GM19455 (cell line): ENCODE data around the gene USP24.
"Not testable (repeated sequence)": the region's sequence is repeated elsewhere in the genome, so short reads cannot be mapped to it uniquely, and the experiment has no call there.

Experiments
- ATAC-seq: cut with Tn5 transposase; IDR thresholded peaks from one replicate; pipeline ENCODE4 v1.9.1; 2021; ENCODE audit not compliant: unreplicated experiment

USP24 gene

DNA sequence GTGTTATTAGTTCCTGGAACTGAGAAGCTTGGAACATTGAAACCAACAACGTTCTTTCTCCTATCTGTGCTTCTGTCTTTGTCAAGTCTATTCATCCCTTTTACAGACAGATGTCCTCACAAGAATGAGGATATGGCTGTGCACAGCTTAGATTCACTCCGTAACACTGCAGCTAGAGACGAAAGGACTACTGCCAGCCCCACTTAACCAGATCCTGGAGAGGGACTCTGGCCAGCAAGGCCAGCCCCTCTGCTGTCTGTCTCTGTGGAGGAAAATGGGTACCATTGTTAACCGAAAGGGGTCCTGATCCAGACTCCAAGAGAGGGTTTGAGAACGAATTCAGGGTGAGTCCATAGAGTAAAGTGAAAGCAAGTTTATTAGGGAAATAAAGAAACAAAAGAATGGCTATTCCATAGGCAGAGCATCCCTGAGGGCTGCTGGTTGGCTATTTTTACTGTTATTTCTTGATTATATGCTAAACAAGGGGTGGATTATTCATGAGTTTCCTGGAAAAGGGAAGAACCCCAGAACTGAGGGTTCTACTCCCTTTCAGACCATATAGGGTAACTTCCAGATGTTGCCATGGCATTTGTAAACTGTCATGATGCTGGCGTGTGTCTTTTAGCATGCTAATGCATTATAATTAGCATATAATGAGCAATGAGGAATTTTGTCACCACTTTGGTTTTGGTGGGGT lies 17.4 kb upstream of the USP24 start:
- ATAC-seq: no peak

GRCh38 chr1:55231745-55232144 lies 16.6 kb upstream of the USP24 start:
- ATAC-seq: no peak

GRCh38 chr1:55230659-55231058 lies 15.5 kb upstream of the USP24 start:
- no peak for ATAC-seq

- ATAC-seq: not testable (repeated sequence)
Measured at GRCh38 chr1:55229726-55230125, 14.6 kb upstream of the USP24 start.

DNA sequence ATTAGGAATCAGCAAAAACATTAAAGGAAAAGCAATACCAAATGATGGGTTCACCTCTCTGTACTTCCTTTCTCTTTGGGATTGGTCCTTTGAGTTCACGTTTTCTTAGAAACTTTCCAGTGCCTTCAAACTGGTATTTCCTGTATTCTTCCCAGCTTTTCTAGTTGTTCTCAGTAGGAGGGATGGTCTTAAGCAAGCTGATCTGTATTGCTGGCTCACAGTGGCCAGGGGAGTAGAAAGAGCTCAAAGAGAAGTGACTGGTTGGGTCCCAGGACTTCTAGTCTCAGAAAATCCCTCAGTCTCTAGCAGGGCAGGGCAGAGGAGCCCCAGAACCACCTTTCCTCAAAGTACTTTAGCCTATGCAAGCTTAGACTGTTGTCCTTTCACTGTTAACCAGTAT lies 10.1 kb upstream of the USP24 start:
- ATAC-seq: no peak

DNA sequence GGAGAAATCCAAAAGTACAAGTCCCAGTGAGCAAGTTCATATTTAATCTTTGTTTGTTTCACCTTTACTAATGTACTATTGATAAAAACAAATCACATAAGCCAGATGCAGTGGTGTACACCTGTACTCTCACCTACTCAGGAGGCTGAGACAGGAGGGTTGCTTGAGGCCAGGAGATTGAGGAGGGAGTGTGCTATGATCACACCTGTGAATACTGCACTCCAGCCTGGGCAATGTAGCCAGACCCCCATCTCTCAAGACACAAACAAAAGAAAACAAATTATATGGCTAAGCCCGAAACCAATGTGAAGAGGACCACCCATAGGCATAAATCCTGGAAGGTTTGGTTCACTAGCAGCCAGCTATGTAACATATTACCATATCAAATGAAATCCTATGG lies 9.6 kb upstream of the USP24 start:
- ATAC-seq: no peak

DNA sequence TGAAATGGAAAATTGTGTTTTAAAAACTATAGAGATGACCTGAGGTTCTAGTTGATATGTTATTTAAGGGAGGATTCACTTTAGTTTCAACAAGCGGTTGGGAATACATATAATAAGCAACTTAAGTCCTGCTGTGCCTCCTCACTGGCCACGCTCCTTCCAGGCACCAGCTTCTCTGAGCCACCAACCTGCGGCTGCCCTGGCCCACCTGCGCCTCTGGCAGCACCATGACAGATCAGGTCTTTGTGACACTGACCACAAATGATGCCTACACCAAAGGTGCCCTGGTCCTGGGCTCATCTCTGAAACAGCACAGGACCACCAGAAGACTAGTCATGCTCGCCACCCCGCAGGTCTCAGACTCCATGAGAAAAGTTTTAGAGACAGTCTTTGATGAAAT lies 7.0 kb upstream of the USP24 start:
- no peak for ATAC-seq

DNA sequence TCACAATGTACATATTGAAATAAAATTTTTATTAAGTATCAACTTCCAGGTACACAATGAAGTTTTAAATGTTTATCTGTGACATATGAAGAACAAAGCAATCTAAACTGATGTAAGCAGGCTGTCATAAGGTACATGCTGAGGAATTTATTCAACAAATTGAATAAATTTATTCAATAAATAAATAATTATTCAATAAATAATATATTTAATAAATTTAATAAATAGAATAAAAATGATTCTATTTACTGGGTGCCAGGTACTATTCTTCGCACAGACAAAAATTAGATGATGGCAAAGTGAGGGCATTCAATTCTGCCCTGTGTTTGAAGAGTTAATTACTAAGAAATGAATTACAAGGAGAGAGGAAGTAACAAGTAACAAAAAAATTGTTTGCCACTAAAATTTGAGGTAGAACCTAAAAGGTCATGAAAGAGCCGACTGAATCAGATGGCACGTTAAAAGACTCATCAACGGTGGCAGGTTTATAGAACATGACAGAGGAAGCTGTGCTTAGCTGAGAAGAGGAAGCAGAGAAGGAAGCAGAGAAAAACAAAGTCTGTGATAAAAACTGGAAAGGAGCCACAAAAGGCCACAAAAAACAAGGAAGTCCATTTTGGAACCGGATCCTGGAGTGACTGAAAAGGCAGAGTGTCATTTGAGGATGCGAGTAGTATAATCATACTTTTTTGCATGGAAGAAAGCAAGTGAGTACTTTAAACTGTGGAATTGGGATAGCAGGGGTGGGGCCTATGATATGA lies 2.2 kb upstream of the USP24 start:
- ATAC-seq: no peak

DNA sequence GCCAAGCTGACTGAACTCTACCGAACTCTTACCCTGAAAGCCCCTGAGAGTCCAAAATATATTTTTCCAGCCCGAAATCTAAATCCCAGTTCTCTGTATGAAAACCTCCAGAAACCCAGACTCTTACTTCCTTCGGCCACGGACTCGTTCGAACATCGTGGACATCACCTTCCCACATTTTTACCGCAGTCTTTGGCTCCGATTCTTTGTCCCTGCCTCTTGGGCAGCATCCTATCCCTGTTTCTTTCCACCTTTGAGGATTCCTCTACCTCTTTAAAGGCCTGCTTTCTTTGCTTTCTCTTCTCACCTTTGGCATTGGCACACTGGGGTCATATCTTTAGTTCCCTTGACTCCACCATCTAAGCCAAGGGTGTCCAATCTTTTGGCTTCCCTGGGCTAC lies 932 bp upstream of the USP24 start:
- ATAC-seq: no peak

DNA sequence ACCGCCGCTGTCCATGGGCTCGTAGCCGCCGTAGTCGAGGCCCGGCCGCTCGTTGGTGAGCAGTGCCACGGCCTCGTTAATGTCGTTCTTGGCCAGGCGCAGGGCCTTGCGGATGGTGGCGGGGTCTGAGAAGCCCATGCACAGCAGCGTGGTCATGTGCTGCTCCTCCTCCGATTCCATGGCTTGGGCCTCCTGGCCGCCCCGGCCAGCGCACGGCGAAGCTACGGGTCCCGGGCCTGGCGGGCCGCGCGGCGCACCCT lies 300 bp downstream of the USP24 start:
- peak; percentile 28 for ATAC-seq

DNA sequence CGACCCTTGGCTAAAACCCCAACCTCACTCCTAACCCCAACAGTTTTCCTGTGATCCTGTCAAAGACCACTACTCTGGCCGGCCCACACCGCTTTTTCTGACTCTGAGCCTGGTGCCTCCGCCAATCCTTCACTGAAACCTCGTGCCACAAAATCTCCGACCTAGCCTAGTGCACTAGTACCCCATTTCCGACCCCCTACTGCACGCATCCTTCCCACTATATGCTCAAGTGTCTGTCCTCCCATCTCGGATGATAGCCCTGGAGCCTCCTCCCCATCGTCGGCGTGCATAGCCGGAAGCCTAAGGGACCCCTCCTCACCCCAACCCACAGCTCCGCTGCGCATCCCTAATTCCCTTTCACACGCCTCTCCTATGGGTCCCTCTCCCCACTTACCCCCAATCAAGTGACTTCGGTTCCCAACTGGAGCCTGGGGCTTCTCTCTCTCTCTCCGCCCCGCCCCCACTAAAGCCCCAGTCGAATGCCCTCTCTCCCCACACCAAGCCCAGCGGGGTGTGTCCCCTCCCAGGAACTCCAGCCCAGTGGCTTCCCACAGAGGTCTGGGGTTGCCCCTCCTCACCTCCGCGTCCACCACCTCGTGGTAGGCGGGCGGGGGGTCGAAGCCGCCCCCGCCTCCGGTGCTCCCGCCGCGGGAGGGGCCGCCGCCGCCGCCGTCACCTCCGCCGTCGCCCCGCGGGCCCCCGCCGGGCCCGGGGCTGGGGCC lies 791 bp downstream of the USP24 start:
- peak; percentile 19 for ATAC-seq

DNA sequence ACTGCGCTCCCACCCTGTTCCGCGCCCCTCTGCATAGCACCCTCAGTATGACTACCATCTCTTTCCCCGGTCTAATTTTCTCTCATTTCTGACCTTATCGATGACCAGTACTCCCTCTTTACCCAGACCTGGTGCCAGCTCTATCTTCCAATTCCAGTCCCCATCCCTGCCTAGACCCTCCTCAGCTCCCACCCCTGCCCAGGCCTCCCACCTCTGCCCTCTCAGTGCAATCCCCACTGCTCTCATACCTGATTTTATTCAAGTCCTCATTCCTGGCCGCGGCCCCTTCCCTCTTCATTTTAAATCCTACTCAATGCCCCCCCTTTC lies 1.3 kb downstream of the USP24 start:
- no peak for ATAC-seq

GRCh38 chr1:55213151-55213884 lies 1.8 kb downstream of the USP24 start:
- no peak for ATAC-seq

DNA sequence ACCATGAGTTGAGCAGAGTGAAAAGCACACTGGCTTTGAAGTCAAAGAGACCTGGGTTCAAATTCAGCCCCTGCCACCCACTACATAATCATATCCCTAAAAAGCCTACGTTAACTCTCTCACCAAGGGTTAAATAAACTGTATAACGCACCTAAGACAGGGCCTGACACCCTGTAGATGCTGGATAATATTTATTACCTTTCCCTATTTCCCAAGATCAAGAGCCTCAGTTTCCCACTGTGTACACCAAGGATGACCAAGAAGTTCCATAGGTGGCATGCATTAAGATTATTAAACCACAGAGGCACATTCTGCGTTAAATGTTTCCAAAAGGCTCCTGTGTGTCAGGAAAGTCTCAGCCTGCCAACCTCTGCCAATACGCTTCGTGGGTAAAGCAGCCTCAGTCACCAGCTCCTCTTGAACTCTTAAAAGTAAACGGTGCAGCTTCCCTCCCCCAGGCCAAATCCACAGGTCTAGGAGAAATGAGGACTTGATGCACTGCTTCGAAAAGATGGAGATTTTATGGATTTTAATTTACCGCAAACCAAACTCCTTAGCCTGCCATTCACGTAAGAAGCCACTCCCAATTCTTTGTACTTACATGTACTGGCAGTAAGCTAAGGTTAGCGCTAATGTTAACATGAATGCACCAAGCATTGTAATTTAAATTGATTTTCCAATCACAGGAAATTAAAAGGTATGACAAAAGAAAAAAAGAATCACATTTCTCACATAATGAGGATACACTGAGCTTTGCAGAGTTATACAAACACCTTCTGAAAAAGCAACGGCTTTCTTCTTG lies 2.6 kb downstream of the USP24 start:
- ATAC-seq: no peak

GRCh38 chr1:55211863-55212262 lies 3.3 kb downstream of the USP24 start:
- ATAC-seq: peak; percentile 35

GRCh38 chr1:55210990-55211801 lies 4.0 kb downstream of the USP24 start:
- ATAC-seq: no peak

- no peak for ATAC-seq
Measured at GRCh38 chr1:55209247-55209646, 5.9 kb downstream of the USP24 start.

DNA sequence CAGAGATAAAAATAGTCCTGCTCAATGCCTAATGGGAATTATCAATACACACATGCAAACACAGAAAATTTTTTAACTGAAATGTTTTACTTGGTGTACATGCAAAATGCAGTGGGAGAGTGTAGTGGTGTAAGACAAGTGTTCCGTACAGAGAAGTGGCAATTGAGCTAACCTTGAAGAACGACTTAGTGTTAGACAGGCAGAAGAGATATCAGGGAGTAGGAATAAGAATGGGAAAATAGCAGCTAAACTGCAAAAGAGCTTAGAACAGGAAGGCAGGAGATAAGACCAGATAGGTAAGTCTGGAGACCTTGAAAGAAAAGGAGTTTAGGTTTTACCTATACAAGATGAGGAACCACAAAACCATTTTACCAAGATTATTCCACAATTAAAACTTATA lies 9.0 kb downstream of the USP24 start:
- no peak for ATAC-seq

GRCh38 chr1:55204997-55205396 lies 10.2 kb downstream of the USP24 start:
- ATAC-seq: peak; percentile 89

DNA sequence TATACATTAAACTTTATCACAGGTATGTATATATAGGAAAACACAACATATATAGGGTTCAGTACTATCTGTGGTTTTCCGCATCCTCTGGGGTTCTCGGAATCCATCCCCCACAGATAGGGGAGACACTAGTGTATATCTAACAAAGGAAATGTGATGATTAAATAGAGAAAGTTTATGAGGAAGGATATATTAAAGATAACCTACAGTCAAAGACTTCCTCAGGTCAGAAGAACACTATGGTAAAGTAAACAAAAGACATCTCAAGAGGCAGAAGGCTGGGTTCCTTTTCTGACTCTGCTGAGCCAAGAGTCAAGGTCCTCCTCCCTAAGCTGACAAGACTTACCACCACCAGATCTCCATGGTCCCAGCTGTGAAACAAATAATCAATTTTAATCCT lies 12.1 kb downstream of the USP24 start:
- ATAC-seq: no peak
